Islet precursor cell (in vitro differentiated cells): ENCODE data around the gene WDR33.
"Not testable (repeated sequence)": the region's sequence is repeated elsewhere in the genome, so short reads cannot be mapped to it uniquely, and the experiment has no call there.

Experiments used
- DNase-seq: peaks from one replicate; pipeline ENCODE4 v3.0.0-alpha.2; 2018

Gene WDR33

DNA sequence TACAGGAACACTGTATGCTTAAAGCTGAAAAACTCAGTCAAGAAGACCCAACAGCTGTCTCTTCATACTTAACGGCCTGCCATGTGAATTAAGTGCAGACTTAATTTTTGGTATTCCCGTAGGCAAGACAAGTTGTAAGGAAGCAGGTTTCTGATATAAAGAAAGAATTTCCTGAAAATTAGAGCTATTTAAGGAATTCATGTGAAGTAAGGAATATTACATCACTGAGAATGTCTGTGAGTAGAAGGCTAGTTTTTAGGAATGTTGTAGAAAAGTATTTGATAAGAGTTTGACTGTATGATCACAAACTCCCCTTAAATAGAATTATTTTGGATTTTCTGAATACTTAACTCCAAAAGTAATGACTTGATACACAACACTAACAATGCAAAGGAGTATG is 51.0 kb downstream of the WDR33 start:
- no peak for DNase-seq

DNA sequence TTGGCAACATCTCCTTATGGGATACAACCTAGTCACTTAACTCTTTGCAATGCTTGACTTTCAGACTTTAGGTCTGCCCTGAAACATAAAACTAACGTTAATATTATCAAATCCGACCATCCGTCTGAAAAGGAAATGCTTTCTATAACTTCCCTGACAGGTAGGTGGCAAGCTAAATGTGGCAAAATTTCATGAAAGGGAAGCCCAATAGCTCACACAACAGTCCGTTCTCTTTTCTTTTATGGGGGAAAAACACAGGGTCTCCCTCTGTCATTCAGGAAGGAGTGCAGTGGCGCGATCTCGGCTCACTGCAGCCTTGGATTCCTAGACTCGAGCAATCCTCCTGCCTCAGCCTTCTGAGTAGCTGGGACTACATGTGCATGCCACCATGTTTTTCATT is 56.8 kb downstream of the WDR33 start:
- no peak for DNase-seq

DNA sequence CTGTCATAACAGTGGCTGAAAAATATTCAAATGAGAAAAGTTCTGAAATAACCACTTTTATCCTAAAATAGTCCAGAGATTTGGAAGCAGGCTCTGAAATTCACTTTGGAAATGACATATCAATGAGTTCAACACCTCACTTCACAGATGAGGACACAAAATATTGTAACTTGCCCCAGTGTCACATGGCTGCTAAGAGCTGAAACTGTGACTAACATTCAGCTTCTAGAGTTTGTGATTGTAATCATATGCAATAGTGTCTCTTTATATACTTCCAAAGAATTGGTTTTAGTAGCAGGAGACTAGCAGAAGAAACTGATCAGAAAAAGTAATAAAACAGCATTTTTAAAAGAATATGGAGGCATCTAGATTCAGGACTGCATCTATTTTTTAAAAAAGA is 57.6 kb downstream of the WDR33 start:
- DNase-seq, result no peak

DNA sequence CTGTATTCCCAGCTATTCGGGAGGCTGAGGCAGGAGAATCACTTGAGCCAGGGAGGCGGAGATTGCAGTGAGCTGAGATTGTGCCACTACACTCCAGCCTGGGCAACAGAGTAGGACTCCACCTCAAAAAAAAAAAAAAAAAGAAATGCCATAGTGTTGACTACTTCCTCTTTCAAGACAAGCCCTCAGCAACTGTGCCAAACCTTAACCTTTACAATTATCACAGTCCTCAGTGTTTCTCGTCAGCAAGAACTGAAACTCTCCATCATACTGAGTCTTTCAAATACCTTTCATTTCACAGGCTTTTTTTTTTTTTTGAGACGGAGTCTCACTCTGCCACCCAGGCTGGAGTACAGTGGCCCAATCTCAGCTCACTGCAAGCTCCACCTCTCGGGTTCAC is 61.4 kb downstream of the WDR33 start:
- DNase-seq, result not testable (repeated sequence)

DNA sequence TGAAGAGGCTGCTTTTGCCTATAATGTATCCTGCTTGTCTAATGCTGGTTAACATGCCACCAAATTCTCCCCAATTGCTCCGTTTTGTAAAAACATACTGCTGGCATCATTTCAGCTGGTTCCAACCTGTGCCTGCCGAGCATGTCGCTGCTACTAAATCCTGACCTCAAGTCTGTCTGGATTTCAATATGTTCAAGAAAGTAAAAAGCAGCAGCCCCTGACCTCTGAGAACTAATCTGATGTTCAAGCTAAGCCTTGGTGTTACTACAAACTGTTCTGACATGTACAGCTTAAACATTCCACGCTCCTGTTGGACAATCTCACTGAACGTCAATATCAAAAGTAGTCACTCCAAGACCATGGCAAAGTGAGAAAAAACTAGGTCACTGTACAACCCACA is 63.4 kb downstream of the WDR33 start:
- DNase-seq, result no peak

DNA sequence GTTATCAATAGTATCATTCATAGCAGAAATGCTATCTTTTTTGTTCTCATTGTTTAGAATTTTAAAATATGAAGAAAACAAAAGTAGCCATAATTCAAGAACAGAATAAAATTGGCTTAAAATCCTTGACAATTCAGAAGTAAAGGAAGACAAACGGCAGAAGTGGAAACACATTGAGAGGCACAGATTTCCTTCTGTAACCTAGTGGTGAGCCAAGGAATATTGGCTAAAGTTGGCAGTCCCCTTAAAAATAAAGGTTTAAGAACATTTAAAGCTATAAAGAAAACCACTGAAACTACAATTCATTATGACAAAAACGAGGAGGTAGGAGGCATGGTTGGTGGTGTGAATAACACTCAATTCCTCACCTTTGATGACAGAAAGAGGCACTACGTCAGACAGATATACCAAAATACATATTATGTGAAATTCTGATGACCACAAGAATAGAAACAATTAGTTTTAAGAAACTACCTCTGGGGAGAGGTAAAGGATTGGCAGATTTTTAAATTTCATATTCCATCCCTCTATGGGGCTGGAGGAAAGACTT is 67.4 kb downstream of the WDR33 start:
- no peak for DNase-seq

DNA sequence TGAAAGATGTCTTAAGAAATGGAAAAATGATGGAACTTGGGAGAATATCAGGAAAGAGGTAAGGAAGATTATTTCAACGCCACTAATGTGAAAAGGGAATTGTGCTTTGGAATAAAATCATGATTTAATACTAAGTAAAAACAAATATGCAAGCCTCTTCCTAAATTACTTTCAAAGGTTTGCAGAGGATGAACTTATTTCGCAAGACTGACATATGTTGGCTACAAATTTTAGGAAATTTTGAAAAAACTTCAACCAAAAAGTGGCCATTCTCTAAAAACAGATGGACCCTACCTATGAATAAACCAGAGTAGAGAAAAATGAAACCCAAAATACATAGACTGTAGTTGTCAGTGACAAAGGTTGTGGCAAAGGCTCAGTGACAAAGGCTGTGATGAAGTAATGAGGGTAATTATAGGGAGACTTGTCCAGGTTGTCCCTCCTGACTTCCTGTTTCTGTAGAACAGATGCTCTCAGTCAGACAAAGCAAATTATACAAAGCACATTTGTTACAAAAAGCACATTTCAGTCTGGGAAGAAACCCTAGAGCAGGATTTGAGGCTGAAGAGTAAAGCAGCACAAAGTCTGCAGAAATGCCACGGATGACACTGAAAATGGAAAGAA is 70.2 kb downstream of the WDR33 start:
- DNase-seq, result no peak

DNA sequence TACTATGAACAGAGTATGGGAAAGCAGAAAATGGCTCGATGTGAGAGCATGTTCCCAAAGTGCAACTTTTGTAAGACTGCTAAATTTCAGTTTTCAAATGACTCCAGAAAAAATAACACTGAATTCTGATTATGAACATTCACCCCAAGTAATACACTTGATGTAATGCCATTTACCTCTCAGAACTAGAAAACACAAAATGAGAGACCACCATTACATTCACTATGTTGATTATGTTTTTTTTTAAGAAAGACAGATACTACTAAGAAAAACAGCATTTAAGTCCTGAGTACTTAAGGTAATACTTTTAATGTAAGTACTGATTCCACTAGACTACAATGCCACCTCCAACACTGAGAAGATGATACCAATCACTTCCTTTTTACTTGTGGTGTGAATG is 71.2 kb downstream of the WDR33 start:
- DNase-seq, result no peak

DNA sequence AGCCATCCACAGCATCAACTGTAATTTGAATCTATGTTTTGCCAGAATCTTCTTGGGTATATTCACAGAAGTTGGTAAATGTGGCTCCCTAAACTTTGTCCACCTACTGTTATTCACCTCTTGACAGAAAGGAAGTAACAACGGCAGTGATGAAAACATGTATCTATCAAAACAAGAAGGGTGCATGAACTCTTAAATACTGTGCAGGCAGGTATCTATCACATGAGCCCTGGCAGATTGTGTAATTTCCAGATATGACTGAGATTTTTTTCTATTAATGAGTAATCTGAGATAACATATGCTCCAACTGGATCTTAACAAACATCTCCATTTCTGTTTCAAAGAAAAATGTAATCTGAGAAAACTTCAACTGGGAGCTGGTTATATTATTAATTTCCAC is 73.1 kb downstream of the WDR33 start:
- no peak for DNase-seq

DNA sequence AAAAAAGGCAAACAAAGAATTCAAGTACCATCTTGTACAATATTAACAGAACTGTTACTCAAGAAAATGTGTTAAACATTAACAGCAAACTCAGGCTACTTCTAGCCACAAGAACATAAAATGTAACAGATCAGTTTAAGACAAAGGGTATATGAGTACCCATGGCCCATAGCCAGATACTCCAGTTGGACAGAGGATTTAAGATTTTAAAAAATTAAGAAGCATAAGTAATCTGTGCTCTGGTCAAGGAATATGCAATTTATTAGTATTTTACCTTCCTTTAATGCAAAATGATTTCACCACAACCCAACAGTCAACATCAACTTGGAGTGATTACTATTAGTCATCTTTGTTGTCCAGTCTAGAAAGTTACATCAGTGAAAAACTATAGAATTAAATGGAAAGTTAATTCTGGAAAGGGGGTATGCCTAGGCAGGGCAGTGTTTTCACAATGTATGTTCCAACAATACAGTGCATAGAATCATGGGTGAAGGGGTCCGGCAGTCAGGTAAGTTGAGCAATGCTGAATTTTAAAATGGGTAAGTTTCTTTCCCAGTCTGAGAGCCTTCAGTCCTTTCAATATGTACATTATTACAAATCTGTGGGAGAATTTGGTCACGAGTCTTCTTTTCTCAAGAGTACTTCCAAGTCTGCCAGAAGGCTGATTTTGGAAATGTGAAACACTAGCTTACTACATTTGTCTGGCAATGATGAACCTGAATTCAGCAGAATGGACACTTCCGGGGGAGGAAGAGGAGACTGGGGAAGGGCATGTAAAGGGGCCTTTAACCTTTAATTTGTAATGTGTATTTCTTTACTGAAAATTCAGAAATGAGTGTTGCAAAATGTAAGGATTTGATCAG is 75.2 kb downstream of the WDR33 start:
- no peak for DNase-seq

DNA sequence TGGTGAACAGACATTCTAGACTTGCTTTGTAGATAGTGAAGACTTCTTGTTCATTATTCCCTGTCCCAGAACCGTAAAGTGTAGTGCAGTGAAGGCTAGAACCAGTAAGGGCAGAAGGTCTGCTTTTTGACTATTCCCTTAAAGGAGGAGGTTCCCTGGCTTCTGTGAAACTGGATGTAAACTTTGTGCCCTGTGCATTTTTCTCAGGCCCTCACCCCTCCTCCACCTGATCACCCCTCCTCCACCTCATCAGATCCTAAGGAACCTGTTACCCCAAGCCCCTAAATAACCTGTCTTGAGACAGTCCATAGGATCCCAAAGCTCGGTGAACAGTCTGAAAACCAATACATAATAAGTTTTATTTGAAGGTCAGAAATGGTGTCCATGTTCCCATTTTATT is 75.9 kb downstream of the WDR33 start:
- no peak for DNase-seq

DNA sequence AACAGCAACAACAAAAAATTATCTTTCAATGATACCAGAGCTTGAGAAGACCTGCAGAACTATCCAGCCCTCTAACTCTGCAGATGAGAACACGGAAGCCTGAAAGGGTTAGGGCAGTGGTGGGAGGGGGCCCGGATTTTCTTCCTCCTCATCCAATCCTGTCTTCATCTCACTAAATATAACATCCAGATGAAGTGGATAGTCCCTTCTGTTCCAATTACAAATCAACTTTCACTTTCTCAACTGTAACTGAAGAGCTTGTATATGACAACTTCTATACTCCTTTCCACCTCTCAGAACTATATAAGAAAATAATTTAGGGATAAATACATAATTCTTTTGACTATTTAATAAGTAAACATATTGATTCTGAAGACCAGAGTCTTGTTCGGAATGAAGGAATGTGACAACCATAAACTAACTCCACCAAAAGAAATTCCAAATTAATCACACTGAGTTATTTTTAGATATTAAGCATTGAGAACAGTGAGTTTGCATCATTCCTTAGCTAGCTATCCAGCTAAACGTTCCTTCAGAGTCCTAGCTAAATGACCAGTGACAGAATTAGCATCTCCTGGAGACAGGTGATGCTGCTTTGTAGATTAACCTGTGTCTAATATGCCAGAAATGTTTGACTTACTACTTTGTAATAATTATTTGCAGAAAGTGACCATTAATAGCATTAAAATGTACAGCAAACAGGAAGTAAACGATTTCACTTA is 77.0 kb downstream of the WDR33 start:
- DNase-seq, result no peak

DNA sequence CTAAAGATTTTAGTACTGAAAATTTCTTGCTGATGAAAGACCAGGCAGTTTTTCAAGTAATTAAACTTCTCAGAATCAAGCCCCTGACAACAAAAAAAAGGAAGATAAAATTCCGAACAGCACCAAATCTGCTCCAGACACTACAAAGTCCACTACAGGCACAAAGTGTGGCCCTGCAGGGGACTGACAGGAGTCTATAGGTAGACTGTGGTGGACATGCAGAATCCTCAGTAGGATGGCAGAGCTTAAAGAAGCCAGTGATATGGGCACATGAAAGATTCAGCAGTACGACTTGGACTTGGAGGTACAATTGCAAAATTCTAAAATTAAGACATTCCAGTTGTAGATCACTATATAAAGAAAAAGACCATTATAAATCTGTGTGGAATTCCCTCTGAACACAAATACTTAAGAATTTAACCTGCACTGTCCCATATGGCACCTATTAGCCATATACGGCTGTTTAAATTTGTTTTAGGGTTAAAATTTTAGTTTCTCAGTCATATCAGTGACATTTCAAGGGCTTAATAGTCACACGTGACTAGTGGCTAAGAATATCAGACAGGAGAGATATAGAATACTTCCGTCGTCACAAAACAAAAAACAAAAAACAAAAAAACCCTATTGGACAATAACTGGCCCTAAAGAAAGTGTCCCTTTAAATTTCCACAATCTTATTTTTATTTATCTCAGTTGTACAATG is 77.7 kb downstream of the WDR33 start:
- DNase-seq, result no peak

DNA sequence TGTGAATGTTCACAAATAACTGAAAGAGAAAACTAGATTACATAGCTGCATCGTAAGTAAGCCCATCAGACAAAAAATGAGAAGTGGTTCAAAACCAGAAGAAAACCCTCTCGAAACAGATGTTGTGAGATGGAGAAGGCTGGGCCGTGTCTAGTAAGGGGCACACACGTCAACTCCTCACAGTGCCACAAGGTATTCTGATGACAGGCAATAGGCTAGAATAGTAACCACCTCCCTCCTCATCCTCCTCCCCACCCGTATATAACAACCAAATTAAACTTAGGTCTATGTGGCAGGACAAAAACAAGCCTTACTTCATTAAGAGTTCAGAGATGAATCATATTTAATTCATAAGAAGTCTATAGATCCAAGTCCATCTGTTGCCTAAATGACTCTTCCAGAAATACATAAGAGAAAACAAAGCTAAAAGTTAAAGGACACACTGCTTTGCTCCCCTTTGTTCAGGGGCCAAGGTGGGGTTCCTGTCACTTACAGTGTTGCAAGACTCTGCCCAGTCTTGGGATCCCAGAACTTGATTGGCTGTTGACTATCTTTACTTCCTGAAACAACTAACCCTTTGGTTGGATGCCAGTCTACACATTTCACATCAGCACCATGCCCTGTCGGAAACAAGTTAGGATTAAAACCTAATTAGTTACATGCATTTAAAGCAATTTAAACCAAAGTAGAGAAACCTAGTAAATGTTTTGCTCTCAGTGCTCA is 84.7 kb downstream of the WDR33 start:
- DNase-seq, result no peak

DNA sequence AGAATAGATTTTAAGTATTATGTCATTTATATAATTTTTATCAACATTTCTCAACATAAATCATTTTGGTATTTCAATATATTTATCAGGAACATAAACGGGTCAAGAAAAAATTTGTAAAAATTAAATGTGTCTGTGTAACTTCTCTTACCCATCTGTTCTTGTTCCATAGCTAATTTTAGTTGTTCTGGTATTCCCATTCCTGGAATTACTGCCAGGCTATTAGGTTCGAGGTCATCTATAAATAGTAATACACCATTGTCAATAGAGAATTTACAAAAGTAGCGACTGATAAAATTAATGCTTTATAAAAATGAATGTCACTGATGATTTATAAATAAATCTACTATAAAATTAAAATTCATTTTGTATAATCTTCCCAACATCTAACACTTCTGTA is 88.2 kb downstream of the WDR33 start:
- DNase-seq, result no peak

DNA sequence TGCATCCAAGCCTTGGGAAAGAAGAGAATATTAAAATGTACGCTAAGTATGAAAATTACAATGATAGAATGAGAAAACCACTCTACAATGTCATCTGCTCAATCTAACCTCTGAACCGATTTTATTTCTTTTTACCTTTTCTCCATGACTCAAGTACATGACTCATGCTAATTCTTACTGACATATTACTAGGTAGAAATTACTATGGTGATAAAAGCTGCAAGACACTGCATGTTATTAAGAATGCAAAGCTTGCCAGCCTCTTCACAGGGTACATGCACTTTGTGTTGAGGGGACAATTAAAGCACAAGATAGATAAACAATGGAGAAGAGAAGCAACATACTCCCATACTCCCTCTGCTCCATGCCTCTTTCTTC is 89.0 kb downstream of the WDR33 start:
- DNase-seq, result no peak

DNA sequence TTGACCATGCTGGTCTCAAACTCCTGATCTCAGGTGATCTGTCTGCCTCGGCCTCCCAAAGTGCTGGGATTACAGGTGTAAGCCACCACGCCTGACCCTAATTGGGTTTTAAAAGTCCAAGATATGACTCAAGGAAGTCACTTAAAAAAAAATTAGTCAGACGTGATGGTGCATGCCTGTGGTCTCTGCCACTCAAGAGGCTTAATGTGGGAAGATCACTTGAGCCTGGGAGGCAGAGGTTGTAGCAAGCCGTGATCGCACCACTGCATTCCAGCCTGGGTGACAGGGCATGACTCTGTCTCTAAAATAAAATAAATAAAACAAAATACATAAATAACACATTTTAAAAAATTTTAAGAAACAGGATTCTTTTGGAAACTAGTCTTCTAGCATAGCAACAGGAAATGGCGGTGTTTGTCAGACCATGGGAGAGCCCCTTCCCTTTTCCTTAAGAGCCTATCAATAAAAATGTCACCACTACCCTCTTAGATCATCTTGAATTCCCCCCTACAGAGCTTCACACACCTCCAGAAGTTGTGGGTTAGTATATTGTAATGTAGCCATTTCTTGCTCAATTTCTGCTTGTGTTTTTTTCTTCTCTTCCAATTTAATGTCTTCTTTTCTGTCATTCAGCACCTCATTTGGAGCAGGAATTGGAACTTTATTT is 89.5 kb downstream of the WDR33 start:
- DNase-seq, result no peak

DNA sequence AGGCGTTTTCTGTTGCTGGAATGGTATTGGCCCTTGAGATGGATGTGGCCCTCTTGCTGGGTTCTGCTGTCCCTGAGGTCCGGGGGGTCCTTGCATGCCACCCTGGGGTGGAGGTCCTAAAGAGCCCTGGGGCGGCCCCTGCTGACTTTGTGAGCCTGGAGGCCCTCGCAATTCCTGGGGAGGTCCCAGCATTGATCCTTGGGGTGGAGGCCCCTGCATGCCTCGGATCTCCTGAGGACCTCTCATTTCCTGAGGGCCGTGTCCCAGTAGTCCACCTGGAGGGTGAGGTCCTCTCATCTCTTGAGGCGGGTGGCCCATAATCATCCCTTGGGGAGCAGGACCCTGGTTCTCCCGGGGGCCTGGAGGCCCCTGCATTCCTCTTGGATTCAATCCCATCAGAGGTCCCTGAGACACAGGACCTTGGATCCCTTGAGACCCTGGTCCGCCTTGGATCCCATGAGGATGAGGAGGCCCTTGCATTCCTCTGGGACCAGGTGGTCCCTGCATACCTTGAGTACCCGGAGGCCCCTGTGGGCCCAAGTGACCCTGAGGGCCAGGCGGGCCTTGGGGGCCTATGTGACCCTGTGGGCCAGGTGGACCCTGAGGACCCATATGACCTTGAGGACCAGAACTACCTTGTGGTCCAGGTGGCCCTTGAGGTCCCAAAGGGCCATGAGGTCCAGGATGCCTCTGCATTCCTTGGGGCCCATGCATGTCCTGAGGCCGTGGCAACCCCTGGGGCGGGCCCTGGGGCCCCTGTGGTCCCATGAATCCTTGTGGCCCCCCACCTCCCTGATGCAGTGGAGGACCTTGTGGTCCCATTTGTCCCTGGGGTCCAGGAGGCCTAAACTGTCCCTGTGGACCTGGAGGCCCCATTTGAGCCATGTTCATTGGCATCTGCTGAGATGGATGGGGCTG is 91.4 kb downstream of the WDR33 start:
- no peak for DNase-seq

DNA sequence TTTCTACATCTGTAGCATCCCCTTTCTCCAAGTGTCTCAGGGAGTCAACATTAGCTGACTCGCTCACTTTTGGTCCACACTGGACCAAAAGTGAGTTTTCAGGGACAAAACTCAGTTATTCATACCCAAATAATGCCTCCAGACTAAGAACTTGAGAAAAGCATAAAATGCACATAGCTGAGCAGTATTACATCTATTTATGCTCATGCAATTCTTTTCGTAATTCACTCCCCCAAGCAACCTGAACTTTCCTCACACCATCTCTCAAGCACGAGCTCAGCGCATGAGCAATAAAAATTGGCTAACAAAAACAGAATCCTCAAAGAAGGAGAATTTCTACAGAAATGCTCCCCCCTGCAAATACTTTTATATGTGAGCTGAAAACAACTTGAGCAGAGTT is 92.7 kb downstream of the WDR33 start:
- DNase-seq, result no peak

DNA sequence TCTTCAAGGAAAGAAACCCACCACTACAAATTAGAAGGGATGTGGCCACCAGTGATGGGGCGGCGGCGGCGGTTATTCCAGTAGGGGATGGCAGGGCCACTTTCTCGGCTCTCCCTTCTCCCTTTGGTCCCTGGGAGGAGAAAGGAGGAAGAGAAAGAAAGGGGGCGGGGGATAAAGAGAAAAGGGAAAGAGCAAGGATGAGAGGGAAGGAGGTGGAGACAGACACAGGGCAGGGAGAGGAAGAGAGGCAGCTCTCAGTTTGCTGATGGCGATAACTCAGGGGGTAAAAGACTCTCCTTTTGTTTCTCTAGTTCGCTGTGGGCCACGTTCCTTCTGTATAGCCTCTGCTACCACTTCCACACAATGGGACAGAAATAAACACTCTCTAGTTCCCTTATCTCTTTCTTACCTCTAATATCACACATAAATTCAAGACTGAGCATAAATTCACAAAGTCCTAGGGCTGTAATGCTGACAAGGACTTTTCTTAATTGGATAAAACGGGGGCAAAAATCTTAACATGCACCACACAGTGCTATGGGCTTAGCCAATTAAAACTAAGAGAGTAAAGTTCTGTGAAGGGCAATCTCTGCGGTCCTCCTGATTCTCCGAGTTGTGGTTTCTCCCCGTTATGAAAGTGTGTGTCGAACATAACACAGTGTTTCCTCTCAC is 95.1 kb downstream of the WDR33 start:
- no peak for DNase-seq
